K562 (cell line): ENCODE results near the gene CRYBG3. TPM values are rescaled to one million over a fixed set of nuclear protein-coding genes. Genes with fewer than 3 reads are reported as not detected.

Source experiments
- AFF1 ChIP-seq, 2 experiments: fragments of 450-650 bp; IDR thresholded peaks; 2 replicates each; pipeline ENCODE4 v1.6.1; 2018; ENCODE audit warnings: mild to moderate bottlenecking in 2 of 2, low read depth in 1 of 2; ENCODE audit not compliant: partially characterized antibody in 2 of 2
- E4F1 ChIP-seq: fragments of 250-450 bp; sonication (Bioruptor Pico); IDR thresholded peaks from 2 replicates; pipeline ENCODE4 v1.5.0; 2021; ENCODE audit warnings: mild to moderate bottlenecking, borderline replicate concordance
- LEF1 ChIP-seq: fragments of 450-650 bp; IDR thresholded peaks from 2 replicates; pipeline ENCODE4 v1.6.1; 2016; ENCODE audit warnings: mild to moderate bottlenecking
- REST ChIP-seq, 2 experiments: fragments of 450-650 bp; formaldehyde crosslinking in 1 of 2; IDR thresholded peaks; 2 replicates each; pipeline versions ENCODE4 v1.4.0 to v1.6.1; 2014 to 2020; ENCODE audit warnings: mild to moderate bottlenecking in 2 of 2, borderline replicate concordance in 1 of 2, low read depth in 1 of 2
- SMARCA4 ChIP-seq: fragments of 450-650 bp; IDR thresholded peaks from 2 replicates; pipeline ENCODE4 v1.6.1; 2016
- SMC3 ChIP-seq: conservative IDR thresholded peaks from 2 replicates; pipeline ENCODE4 v1.6.1; 2011; ENCODE audit warnings: low read depth, low read length, improper control_type of control experiment; ENCODE audit not compliant: insufficient read depth
- ZNF239 ChIP-seq: fragments of 250-450 bp; sonication (Bioruptor Pico); IDR thresholded peaks from 2 replicates; pipeline ENCODE4 v1.4.0; 2020; ENCODE audit warnings: mild to moderate bottlenecking
- ZNF347 ChIP-seq: fragments of 450-650 bp; formaldehyde crosslinking; IDR thresholded peaks from 2 replicates; pipeline ENCODE4 v1.4.0; 2020; ENCODE audit warnings: low read depth, mild to moderate bottlenecking, moderate library complexity
- polyA plus RNA-seq, 8 experiments: library from polyadenylated mRNA; depleted of rRNA in 4 of 8; stranded (reverse) in 5 of 8; unstranded in 3 of 8; fragments of >200 nt; fragmentation: Nextera tagmentation in 2 of 8; fragmentation: Illumina TruSeq in 1 of 8; extraction: Ambion mirVana in 2 of 8; extraction: Trizol in 1 of 8; gene quantifications; 2 replicates each; pipeline versions ENCODE4 v1.2.1 to v1.2.3, GENCODE V29; 2011 to 2014; ENCODE audit warnings: inconsistent platforms in 1 of 8, missing spikeins in 1 of 8
- total RNA-seq, 7 experiments: library from RNA; depleted of rRNA in 6 of 7; stranded (reverse); fragments of >200 nt in 6 of 7; fragmentation: Illumina TruSeq in 2 of 7; extraction: Trizol in 2 of 7; gene quantifications; 2 replicates each; pipeline versions ENCODE4 v1.2.1 to v1.2.3, GENCODE V29; 2011 to 2021; ENCODE audit warnings: low replicate concordance in 1 of 7

Gene CRYBG3
- total and polyA plus RNA-seq, 9 of the 15 experiments (the other 6 are each of a cell fraction or from before 2014, with no cell fraction given) = 0.08 to 0.72 (median 0.18) TPM

- TF ChIP-seq E4F1 (CRISPR knock-in tag) = no peak
- TF ChIP-seq ZNF239 = no peak
- TF ChIP-seq SMARCA4 = no peak
- TF ChIP-seq SMC3 = peak; percentile 57
- TF ChIP-seq LEF1 = no peak
- no peak for TF ChIP-seq ZNF347 (CRISPR knock-in tag)
- TF ChIP-seq REST (IDR thresholded peaks at IDR 0.05; ENCODE audit: borderline replicate concordance) = peak; percentile 75
- no peak for TF ChIP-seq REST (CRISPR knock-in tag; IDR thresholded peaks at IDR 0.05; ENCODE audit: low read depth)
- no peak for TF ChIP-seq AFF1 (IDR thresholded peaks at IDR 0.05; ENCODE audit: low read depth in 1 of 2, partially characterized antibody in 2 of 2)
Measured at GRCh38 chr3:97793420-97794019, 28.3 kb upstream of the CRYBG3 start (continued).
